HepG2 (cell line): Measurements from ENCODE around the gene FAM89B. TPM values are rescaled to one million over a fixed set of nuclear protein-coding genes. Genes with fewer than 3 reads are reported as not detected.

Source experiments
- EED ChIP-seq: sonication (generic); formaldehyde crosslinking; IDR thresholded peaks from 2 replicates; pipeline ENCODE4 v1.5.0; 2020; ENCODE audit warnings: mild to moderate bottlenecking, missing genetic modification reagents
- GATAD2A ChIP-seq: IDR thresholded peaks from 2 replicates; pipeline ENCODE4 v1.6.1; 2016
- NFE2 ChIP-seq: sonication (generic); formaldehyde crosslinking; IDR thresholded peaks from 2 replicates; pipeline ENCODE4 v1.4.0; 2020; ENCODE audit warnings: missing genetic modification reagents
- NFE2L1 ChIP-seq: sonication (generic); formaldehyde crosslinking; IDR thresholded peaks from 2 replicates; pipeline ENCODE4 v1.4.0; 2020; ENCODE audit warnings: missing genetic modification reagents, mild to moderate bottlenecking, borderline replicate concordance
- PRDM10 ChIP-seq: sonication (generic); formaldehyde crosslinking; IDR thresholded peaks from 2 replicates; pipeline ENCODE4 v1.4.0; 2020; ENCODE audit warnings: low read depth, missing genetic modification reagents
- RAD21 ChIP-seq: fragments of 450-650 bp; formaldehyde crosslinking; IDR thresholded peaks from 2 replicates; pipeline ENCODE4 v1.5.0; 2020; ENCODE audit warnings: mild to moderate bottlenecking
- RFXANK ChIP-seq: IDR thresholded peaks from 2 replicates; pipeline ENCODE4 v1.6.1; 2016
- TAF1 ChIP-seq: sonication (generic); formaldehyde crosslinking; IDR thresholded peaks from 2 replicates; pipeline ENCODE4 v1.4.0; 2020; ENCODE audit warnings: missing genetic modification reagents
- THAP11 ChIP-seq: IDR thresholded peaks from 2 replicates; pipeline ENCODE4 v1.6.1; 2016; ENCODE audit warnings: missing biosample characterization, missing genetic modification reagents
- ZNF10 ChIP-seq: sonication (generic); formaldehyde crosslinking; IDR thresholded peaks from 2 replicates; pipeline ENCODE4 v1.4.0; 2020; ENCODE audit warnings: mild to moderate bottlenecking, low read depth, missing genetic modification reagents, borderline replicate concordance
- ZNF280B ChIP-seq: sonication (generic); formaldehyde crosslinking; IDR thresholded peaks from 2 replicates; pipeline ENCODE4 v1.5.0; 2020; ENCODE audit warnings: missing genetic modification reagents, mild to moderate bottlenecking, borderline replicate concordance
- ZNF451 ChIP-seq: sonication (generic); formaldehyde crosslinking; IDR thresholded peaks from 2 replicates; pipeline ENCODE4 v1.5.0; 2020; ENCODE audit warnings: mild to moderate bottlenecking, missing genetic modification reagents
- ZNF549 ChIP-seq: sonication (generic); formaldehyde crosslinking; IDR thresholded peaks from 2 replicates; pipeline ENCODE4 v1.5.0; 2020; ENCODE audit warnings: missing genetic modification reagents
- ZNF672 ChIP-seq: sonication (generic); formaldehyde crosslinking; IDR thresholded peaks from 2 replicates; pipeline ENCODE4 v1.8.1; 2022; ENCODE audit warnings: missing genetic modification reagents
- ZNF768 ChIP-seq: sonication (generic); formaldehyde crosslinking; IDR thresholded peaks from 2 replicates; pipeline ENCODE4 v1.4.0; 2020; ENCODE audit warnings: missing genetic modification reagents
- ZNF800 ChIP-seq: sonication (generic); formaldehyde crosslinking; IDR thresholded peaks from 2 replicates; pipeline ENCODE4 v1.4.0; 2020; ENCODE audit warnings: missing genetic modification reagents
- polyA plus RNA-seq, 8 experiments: library from polyadenylated mRNA; depleted of rRNA in 3 of 8; stranded (reverse) in 7 of 8; unstranded in 1 of 8; fragments of >200 nt; fragmentation: Illumina TruSeq in 4 of 8; extraction: Trizol in 4 of 8; gene quantifications; 2 replicates each; pipeline versions ENCODE4 v1.2.1 to v1.2.3, GENCODE V29; 2011 to 2016; ENCODE audit warnings: low read depth in 4 of 8, missing spikeins in 1 of 8, mixed read lengths in 1 of 8; ENCODE audit not compliant: insufficient read depth in 1 of 8
- total RNA-seq, 5 experiments: library from RNA; depleted of rRNA; stranded (reverse); fragments of >200 nt; fragmentation: Illumina TruSeq; extraction: Trizol; gene quantifications; 2 replicates each; pipeline ENCODE4 v1.2.3, GENCODE V29; 2016; ENCODE audit warnings: low read depth in 1 of 5
- TF ChIP-seq, protein P1 (sequence below): sonication (generic); formaldehyde crosslinking; IDR thresholded peaks from 2 replicates; pipeline ENCODE4 v1.5.0; 2020; ENCODE audit warnings: missing genetic modification reagents
- TF ChIP-seq, protein P2 (sequence below): sonication (generic); formaldehyde crosslinking; IDR thresholded peaks from 2 replicates; pipeline ENCODE4 v1.8.1; 2022; ENCODE audit warnings: low read depth, mild to moderate bottlenecking, missing genetic modification reagents
- TF ChIP-seq, protein P3 (sequence below): sonication (generic); formaldehyde crosslinking; IDR thresholded peaks from 2 replicates; pipeline ENCODE4 v1.4.0; 2020; ENCODE audit warnings: missing genetic modification reagents, low read depth, mild to moderate bottlenecking, borderline replicate concordance

FAM89B gene
- total and polyA plus RNA-seq, 2 of the 13 experiments (the other 11 are each of a cell fraction or from before 2014, with no cell fraction given), result 5.7 to 8.0 TPM

DNA sequence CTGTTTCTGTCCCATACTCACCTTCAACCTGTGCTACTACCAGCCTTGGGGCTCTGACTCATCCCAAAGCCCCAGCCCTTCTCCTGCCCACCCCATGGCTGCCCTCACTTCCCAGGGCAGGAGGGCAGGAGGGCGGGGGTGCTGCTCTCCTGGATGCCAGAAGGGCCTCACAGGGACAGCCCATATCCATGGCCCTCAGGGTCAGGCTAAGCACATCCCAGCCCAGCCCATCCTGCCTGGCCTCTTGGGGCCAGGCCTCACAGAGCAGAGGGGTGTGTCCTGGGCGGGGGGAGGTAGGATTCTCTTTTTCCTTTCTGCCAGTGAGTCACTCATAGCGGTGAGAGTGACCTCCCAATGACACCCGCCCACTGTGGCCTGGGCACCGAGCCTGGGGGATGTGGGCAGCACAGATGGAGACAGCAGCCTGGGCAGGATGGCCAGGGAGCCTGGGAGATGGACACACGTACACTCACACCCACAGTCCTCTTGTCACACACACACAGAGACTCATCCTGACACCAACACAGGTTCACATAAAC lies 16.6 kb upstream of the FAM89B start (continued):
- TF ChIP-seq ZNF549 (CRISPR knock-in tag) (no peak), NFE2L1 (no peak), TAF1 (CRISPR knock-in tag) (peak; percentile 38; the same call in 1 of the 2 replicates), RAD21 (CRISPR knock-in tag) (no peak), GATAD2A (CRISPR knock-in tag) (peak; percentile 46; the same call in 1 of the 2 replicates), ZNF280B (CRISPR knock-in tag) (no peak), ZNF768 (CRISPR knock-in tag) (peak; percentile 17; the same call in 1 of the 2 replicates), ZNF800 (CRISPR knock-in tag) (no peak), ZNF672 (CRISPR knock-in tag) (no peak), NFE2 (CRISPR knock-in tag) (no peak), RFXANK (CRISPR knock-in tag) (no peak), THAP11 (CRISPR knock-in tag) (no peak), ZNF451 (no peak), EED (CRISPR knock-in tag) (no peak), ZNF10 (CRISPR knock-in tag) (no peak), PRDM10 (CRISPR knock-in tag) (peak; percentile 88; the same call in 1 of the 2 replicates)
- TF ChIP-seq, protein P1, sequence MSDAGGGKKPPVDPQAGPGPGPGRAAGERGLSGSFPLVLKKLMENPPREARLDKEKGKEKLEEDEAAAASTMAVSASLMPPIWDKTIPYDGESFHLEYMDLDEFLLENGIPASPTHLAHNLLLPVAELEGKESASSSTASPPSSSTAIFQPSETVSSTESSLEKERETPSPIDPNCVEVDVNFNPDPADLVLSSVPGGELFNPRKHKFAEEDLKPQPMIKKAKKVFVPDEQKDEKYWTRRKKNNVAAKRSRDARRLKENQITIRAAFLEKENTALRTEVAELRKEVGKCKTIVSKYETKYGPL (CRISPR knock-in tag), result no peak
- TF ChIP-seq, protein P2, sequence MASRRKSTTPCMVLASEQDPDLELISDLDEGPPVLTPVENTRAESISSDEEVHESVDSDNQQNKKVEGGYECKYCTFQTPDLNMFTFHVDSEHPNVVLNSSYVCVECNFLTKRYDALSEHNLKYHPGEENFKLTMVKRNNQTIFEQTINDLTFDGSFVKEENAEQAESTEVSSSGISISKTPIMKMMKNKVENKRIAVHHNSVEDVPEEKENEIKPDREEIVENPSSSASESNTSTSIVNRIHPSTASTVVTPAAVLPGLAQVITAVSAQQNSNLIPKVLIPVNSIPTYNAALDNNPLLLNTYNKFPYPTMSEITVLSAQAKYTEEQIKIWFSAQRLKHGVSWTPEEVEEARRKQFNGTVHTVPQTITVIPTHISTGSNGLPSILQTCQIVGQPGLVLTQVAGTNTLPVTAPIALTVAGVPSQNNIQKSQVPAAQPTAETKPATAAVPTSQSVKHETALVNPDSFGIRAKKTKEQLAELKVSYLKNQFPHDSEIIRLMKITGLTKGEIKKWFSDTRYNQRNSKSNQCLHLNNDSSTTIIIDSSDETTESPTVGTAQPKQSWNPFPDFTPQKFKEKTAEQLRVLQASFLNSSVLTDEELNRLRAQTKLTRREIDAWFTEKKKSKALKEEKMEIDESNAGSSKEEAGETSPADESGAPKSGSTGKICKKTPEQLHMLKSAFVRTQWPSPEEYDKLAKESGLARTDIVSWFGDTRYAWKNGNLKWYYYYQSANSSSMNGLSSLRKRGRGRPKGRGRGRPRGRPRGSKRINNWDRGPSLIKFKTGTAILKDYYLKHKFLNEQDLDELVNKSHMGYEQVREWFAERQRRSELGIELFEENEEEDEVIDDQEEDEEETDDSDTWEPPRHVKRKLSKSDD (CRISPR knock-in tag), result no peak
- TF ChIP-seq, protein P3, sequence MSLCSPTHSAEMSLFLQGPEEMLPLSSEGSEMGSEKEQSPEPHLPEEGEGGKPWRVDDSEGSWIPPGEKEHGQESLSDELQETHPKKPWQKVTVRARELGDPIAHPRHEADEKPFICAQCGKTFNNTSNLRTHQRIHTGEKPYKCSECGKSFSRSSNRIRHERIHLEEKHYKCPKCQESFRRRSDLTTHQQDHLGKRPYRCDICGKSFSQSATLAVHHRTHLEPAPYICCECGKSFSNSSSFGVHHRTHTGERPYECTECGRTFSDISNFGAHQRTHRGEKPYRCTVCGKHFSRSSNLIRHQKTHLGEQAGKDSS, result peak; percentile 77; the same call in 1 of the 2 replicates
